ENCODE results near the gene GPX7.

GPX7 gene

GRCh38 chr1:52567943-52568342 is 34.2 kb upstream of the GPX7 start:
- Histone ChIP-seq H3F3A (ENCODE audit: insufficient read depth) (no peaks in the 10 kb centered on the region), H3K27ac (ENCODE audit: low read depth, low read length) (no peak overlapping the region), H3K36me3 (ENCODE audit: low read length) (no peaks in the 10 kb centered on the region), H3K4me3 (ENCODE audit: insufficient read depth, low read length, poor library complexity, severe bottlenecking) (no peak overlapping the region), H3K4me2 (ENCODE audit: low read depth, low read length, poor library complexity, severe bottlenecking) (no peak overlapping the region), H3K27me3 (ENCODE audit: low read length) (no peaks in the 10 kb centered on the region), H3K9me3 (ENCODE audit: insufficient read depth, low read length) (no peaks in the 10 kb centered on the region), H3K9ac (ENCODE audit: low read length) (no peak overlapping the region), H2AFZ (ENCODE audit: low read depth, low read length, severe bottlenecking) (no peak overlapping the region), H3K9me2 (replicated peaks; ENCODE audit: insufficient read depth, low read length) (no peaks in the 10 kb centered on the region), H3K79me2 (ENCODE audit: insufficient read depth, low read length) (no peaks in the 10 kb centered on the region), H4K20me1 (ENCODE audit: low read depth, low read length) (no peaks in the 10 kb centered on the region)
- TF ChIP-seq EZH2phosphoT487 (conservative IDR thresholded peaks at IDR 0.05; ENCODE audit: low read length) (no peak), CTCF (IDR thresholded peaks at IDR 0.05; ENCODE audit: insufficient read depth, low read length, poor library complexity, severe bottlenecking) (no peak)

- H3K9ac ChIP-seq (ENCODE audit: low read length), result no peak overlapping the region
- H3K4me3 ChIP-seq (ENCODE audit: insufficient read depth, low read length, poor library complexity, severe bottlenecking), result no peak overlapping the region
- no peak overlapping the region for H3K4me2 ChIP-seq (ENCODE audit: low read depth, low read length, poor library complexity, severe bottlenecking)
- H3K9me2 ChIP-seq (replicated peaks; ENCODE audit: insufficient read depth, low read length), result no peaks in the 10 kb centered on the region
- H3K36me3 ChIP-seq (ENCODE audit: low read length), result no peaks in the 10 kb centered on the region
- no peaks in the 10 kb centered on the region for H3K9me3 ChIP-seq (ENCODE audit: insufficient read depth, low read length)
- TF ChIP-seq EZH2phosphoT487 (conservative IDR thresholded peaks at IDR 0.05; ENCODE audit: low read length) (no peak), CTCF (IDR thresholded peaks at IDR 0.05; ENCODE audit: insufficient read depth, low read length, poor library complexity, severe bottlenecking) (no peak)
- no peak overlapping the region for H3K27ac ChIP-seq (ENCODE audit: low read depth, low read length)
- H3K79me2 ChIP-seq (ENCODE audit: insufficient read depth, low read length), result no peaks in the 10 kb centered on the region
- no peak overlapping the region for H2AFZ ChIP-seq (ENCODE audit: low read depth, low read length, severe bottlenecking)
- no peaks in the 10 kb centered on the region for H3K27me3 ChIP-seq (ENCODE audit: low read length)
- H3F3A ChIP-seq (ENCODE audit: insufficient read depth), result no peaks in the 10 kb centered on the region
- no peaks in the 10 kb centered on the region for H4K20me1 ChIP-seq (ENCODE audit: low read depth, low read length)
These were observed 32.5 kb upstream of the GPX7 start for GRCh38 chr1:52569449-52570210.

GRCh38 chr1:52571783-52572182 is 30.4 kb upstream of the GPX7 start:
- no peaks in the 10 kb centered on the region for H3K9me2 ChIP-seq (replicated peaks; ENCODE audit: insufficient read depth, low read length)
- no peak overlapping the region for H3K4me2 ChIP-seq (ENCODE audit: low read depth, low read length, poor library complexity, severe bottlenecking)
- H3K4me3 ChIP-seq (ENCODE audit: insufficient read depth, low read length, poor library complexity, severe bottlenecking), result no peak overlapping the region
- H3K27me3 ChIP-seq (ENCODE audit: low read length), result no peaks in the 10 kb centered on the region
- no peaks in the 10 kb centered on the region for H3F3A ChIP-seq (ENCODE audit: insufficient read depth)
- no peaks in the 10 kb centered on the region for H4K20me1 ChIP-seq (ENCODE audit: low read depth, low read length)
- no peaks in the 10 kb centered on the region for H3K9me3 ChIP-seq (ENCODE audit: insufficient read depth, low read length)
- no peak overlapping the region for H2AFZ ChIP-seq (ENCODE audit: low read depth, low read length, severe bottlenecking)
- H3K36me3 ChIP-seq (ENCODE audit: low read length), result no peaks in the 10 kb centered on the region
- no peaks in the 10 kb centered on the region for H3K79me2 ChIP-seq (ENCODE audit: insufficient read depth, low read length)
- no peak for TF ChIP-seq CTCF (IDR thresholded peaks at IDR 0.05; ENCODE audit: insufficient read depth, low read length, poor library complexity, severe bottlenecking)
- TF ChIP-seq EZH2phosphoT487 (conservative IDR thresholded peaks at IDR 0.05; ENCODE audit: low read length), result no peak
- no peak overlapping the region for H3K9ac ChIP-seq (ENCODE audit: low read length)
- no peak overlapping the region for H3K27ac ChIP-seq (ENCODE audit: low read depth, low read length)

Measured in SU-DHL-6 (cell line).